GM13977 (cell line): ENCODE results near the gene MUC6.

Experiments
- DNase-seq: peaks from one replicate; pipeline ENCODE4 v3.0.0; 2012; ENCODE audit warnings: low spot score
- in situ Hi-C: fragments of 300-500 bp; cut with MboI; formaldehyde crosslinking; loops from one replicate; pipeline ENCODE4 v1.12.0; 2022; ENCODE audit warnings: low sequenced_read_pairs, low pct_unique_long_range_greater_than_20kb, mixed read lengths, inconsistent platforms; ENCODE audit not compliant: unreplicated experiment
- TF ChIP-seq, protein P1 (sequence below): IDR thresholded peaks from 2 replicates; pipeline ENCODE4 v1.5.1; 2012; ENCODE audit warnings: mild to moderate bottlenecking, control low read depth; ENCODE audit not compliant: insufficient read depth; ENCODE audit errors: extremely low read depth, missing control alignments

MUC6 gene

GRCh38 chr11:1035577-1036283 is 788 bp downstream of the MUC6 start:
- TF ChIP-seq, protein P1, sequence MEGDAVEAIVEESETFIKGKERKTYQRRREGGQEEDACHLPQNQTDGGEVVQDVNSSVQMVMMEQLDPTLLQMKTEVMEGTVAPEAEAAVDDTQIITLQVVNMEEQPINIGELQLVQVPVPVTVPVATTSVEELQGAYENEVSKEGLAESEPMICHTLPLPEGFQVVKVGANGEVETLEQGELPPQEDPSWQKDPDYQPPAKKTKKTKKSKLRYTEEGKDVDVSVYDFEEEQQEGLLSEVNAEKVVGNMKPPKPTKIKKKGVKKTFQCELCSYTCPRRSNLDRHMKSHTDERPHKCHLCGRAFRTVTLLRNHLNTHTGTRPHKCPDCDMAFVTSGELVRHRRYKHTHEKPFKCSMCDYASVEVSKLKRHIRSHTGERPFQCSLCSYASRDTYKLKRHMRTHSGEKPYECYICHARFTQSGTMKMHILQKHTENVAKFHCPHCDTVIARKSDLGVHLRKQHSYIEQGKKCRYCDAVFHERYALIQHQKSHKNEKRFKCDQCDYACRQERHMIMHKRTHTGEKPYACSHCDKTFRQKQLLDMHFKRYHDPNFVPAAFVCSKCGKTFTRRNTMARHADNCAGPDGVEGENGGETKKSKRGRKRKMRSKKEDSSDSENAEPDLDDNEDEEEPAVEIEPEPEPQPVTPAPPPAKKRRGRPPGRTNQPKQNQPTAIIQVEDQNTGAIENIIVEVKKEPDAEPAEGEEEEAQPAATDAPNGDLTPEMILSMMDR: no peak
- DNase-seq: no peak
- in situ Hi-C loops: no loop called here

- in situ Hi-C loops: no loop called here
- no peak for DNase-seq
- TF ChIP-seq, protein P1: no peak
Observed at GRCh38 chr11:1034456-1035295, 1.8 kb downstream of the MUC6 start.

- TF ChIP-seq, protein P1: no peak
- in situ Hi-C loops: no loop called here
- DNase-seq: no peak
Observed at GRCh38 chr11:1034001-1034400, 2.5 kb downstream of the MUC6 start.

DNA sequence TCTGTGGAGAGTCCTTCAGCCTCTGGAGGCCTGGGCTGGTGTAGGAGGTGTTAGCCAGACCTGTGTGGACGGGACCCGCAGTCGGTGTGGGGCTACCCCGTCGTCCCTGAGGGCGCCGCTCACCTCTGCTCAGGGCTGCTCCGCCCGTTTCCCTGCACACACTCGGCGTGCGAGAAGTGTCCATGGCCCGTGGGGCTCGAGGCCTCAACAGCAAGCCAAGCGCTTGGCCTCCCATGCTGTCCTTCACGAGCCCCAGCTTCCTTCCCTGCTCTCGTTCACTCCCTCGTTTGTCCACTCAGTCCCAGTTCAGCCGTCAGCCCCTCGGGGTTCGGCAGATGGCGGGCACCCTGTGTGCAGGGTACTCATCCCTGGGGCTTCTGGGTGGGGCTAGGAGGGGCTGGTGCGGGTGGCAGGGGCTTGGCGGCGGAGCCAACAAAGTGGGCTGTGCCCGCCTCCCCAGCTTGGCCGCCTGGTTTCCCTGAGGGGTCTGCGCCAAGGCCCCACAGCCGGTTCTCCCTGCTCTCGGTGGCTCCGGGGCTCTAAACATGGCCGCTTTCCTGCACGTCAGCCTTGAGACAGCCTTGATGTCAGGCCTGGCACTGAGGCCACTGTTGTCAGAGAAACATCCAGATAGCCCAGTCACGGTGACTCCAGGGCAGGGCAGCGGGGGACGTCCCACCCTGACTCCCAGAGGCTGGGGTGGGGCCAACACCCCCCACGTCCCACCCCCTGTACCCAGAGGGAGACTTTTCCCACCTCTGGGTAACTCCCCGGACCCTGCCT is 3.3 kb downstream of the MUC6 start:
- TF ChIP-seq, protein P1: no peak
- no peak for DNase-seq
- in situ Hi-C loops: no loop called here

DNA sequence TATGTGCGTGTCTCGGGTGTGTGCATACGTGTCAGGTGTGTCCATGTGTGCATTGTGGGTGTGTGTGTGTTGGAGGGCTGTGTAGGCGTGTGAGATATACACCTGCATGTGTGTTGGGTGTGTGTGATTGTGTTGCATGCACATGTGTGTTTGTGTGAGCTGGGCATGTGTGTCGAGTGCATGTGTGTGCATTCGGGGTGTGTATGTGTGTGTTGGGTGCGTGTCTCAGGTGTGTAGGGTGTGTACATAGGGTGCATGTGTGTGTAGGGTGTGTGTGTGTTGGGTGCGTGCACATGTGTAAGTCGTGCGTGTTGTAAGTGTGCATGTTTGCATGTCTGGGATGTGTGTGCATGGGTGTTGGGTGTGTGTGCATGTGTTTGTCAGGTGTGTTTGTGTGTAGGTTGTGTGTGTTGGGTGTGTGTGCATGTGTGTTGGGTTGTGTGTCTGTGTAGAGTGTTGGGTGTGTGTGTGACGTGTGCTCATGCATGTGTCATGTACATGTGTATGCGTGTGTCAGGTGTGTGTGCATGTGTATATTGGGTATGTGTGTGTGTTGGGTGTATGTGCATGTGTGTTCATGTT is 4.1 kb downstream of the MUC6 start:
- in situ Hi-C loops: no loop called here
- no peak for DNase-seq
- TF ChIP-seq, protein P1: no peak

DNA sequence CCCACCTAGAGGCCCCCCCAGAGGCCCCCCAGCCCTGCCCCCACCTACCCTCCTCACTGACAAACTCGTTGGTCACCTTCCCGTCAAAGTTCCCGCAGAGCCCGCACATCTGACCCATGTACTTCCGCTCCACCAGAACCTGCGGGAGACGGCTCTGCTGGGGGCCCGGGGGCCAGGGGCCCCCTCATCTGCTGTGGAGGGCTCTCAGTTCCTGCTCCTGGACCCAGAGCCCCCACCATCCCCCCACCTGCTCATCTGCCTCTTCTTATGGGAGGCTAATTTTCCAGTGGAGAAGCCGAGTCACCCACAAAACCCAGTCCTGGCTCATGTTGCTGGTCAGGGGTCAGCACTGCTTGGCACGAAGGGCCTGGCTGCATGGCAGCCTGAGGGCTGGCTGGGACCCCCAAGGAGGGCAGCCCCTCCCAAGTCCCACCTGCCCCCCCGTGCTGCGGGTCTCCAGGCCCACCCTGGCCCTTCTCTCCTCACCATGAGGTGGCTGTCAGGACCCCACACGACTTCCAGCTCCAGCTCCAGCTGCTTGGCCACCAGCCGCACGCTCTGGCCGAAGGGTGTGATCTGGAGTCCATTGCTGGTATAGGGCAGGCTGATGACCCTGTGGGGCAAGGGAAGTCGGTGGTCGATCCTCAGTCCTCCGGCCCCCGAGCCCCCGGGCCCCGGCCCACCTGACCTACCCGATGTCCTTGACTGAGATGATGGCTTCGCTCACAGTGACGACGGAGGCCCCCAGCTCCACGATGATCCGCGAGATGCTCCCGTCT is 5.2 kb downstream of the MUC6 start:
- DNase-seq: no peak
- in situ Hi-C loops: no loop called here
- TF ChIP-seq, protein P1: no peak
